ENCODE measurements around the gene MAGEA10. TPM values are rescaled to one million over a fixed set of nuclear protein-coding genes. Genes with fewer than 3 reads are reported as not detected.
"Not testable (repeated sequence)": the region's sequence is repeated elsewhere in the genome, so short reads cannot be mapped to it uniquely, and the experiment has no call there.

MAGEA10 gene
- total RNA-seq: not detected
- polyA plus RNA-seq: not detected
- long read RNA-seq, donor 1: 0 reads
- long read RNA-seq, donor 2: 0 reads
- long read RNA-seq, donor 3: 0 reads
- long read RNA-seq, donor 4: 0 reads
- long read RNA-seq, donor 5: 0 reads
- long read RNA-seq, donor 6: 0 reads
- long read RNA-seq, donor 7: 0 reads
- long read RNA-seq, donor 8: 0 reads
- long read RNA-seq, donor 9: 0 reads
- long read RNA-seq, donor 10: 0 reads

DNA sequence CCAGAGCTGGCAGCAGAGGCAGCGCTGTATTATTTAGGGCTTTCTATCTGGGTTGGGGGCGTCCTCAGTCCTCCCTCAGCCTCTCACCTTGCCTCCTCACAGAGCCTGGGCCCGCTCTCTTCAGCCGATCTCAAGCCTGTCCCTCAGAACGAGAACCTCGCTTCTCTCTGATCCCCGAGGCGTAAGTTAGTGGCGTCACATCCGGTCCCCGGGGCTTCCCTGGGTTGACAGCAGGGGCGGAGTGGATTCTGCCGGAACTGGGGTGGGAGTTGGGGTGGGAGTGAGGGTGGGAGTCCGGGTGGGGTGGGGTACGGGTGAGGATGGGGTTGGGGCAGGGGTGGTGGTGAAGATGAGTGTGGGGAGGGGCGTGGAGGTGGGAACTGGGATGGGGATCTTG is at the start of gene MAGEA10:
MAGEA10 (minus strand) TSS at position 190 of the 397 bp plus-strand sequence. CDS start 2,957 bp downstream, outside the sequence.
- no peaks in the 10 kb centered on the region for H3K27me3 ChIP-seq
- no peak for DNase-seq
- intact Hi-C loops (cut with DNase I): no loop called here
- TF ChIP-seq, protein P1, sequence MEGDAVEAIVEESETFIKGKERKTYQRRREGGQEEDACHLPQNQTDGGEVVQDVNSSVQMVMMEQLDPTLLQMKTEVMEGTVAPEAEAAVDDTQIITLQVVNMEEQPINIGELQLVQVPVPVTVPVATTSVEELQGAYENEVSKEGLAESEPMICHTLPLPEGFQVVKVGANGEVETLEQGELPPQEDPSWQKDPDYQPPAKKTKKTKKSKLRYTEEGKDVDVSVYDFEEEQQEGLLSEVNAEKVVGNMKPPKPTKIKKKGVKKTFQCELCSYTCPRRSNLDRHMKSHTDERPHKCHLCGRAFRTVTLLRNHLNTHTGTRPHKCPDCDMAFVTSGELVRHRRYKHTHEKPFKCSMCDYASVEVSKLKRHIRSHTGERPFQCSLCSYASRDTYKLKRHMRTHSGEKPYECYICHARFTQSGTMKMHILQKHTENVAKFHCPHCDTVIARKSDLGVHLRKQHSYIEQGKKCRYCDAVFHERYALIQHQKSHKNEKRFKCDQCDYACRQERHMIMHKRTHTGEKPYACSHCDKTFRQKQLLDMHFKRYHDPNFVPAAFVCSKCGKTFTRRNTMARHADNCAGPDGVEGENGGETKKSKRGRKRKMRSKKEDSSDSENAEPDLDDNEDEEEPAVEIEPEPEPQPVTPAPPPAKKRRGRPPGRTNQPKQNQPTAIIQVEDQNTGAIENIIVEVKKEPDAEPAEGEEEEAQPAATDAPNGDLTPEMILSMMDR (IDR thresholded peaks at IDR 0.05): no peak
- no peak for TF ChIP-seq POLR2A (IDR thresholded peaks at IDR 0.05)
- H3K4me3 ChIP-seq: no peak within 1 kb of the TSS
- H3K36me3 ChIP-seq (replicated peaks in 1 of 2): no peaks in the 10 kb centered on the region
- WGBS, 4 donors: 91 to 100% (median 92%) methylated on average over 1 to 16 of the region's 16 CpGs
- H3K27ac ChIP-seq: no peak within 1 kb of the TSS
- no peaks in the 10 kb centered on the region for H3K9me3 ChIP-seq (replicated peaks in 1 of 3)
- no peaks in the 10 kb centered on the region for H3K4me1 ChIP-seq (replicated peaks in 1 of 2)

DNA sequence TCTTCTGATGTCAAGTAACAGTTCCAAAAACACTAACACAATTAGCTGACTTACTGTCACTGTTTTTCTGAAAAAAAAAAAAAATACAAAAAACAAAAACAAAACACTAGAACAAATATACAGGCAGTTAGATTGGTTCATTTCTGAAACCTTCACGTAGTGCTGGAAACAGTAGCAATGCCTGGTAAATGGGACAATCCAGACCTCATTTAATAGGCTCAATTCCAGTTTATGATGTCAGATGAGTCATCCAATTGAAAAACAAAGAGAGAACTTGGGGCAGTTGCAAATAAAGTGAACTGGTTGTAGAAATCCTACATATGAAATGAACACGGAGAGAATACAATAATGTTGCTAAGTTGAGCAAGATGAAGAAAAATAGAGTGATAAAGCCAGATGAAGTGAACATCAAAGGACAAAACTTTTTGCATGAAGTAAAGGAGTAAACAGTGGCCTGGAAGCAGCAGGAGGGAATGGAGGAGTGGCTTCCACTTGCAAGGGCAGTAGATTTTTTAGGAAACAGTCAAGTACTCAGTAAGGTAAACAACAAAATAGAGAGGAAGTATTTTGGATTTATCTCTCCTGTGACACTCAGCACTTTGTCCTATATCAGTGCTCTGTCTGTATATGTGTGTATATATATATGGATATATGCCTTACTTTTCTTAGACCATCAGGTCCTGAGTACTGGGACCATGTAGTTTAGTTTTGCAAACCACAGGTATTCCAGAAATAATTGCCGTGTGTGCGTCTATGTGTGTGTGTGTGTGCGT is 39.3 kb upstream of the MAGEA10 start:
- Histone ChIP-seq H3K9me3 (replicated peaks in 1 of 3) (no peaks in the 10 kb centered on the region), H3K27ac (no peak overlapping the region), H3K36me3 (replicated peaks in 1 of 2) (no peaks in the 10 kb centered on the region), H3K4me3 (no peak overlapping the region), H3K27me3 (no peaks in the 10 kb centered on the region), H3K4me1 (replicated peaks in 1 of 2) (no peaks in the 10 kb centered on the region)
- TF ChIP-seq POLR2A (IDR thresholded peaks at IDR 0.05): no peak
- TF ChIP-seq, protein P1 (IDR thresholded peaks at IDR 0.05): no peak
- no peak for DNase-seq
- intact Hi-C loops (cut with DNase I): no loop called here
- 64 to 83% (median 74%) methylated on average over 5 of the region's 5 CpGs for WGBS, 4 donors

DNA sequence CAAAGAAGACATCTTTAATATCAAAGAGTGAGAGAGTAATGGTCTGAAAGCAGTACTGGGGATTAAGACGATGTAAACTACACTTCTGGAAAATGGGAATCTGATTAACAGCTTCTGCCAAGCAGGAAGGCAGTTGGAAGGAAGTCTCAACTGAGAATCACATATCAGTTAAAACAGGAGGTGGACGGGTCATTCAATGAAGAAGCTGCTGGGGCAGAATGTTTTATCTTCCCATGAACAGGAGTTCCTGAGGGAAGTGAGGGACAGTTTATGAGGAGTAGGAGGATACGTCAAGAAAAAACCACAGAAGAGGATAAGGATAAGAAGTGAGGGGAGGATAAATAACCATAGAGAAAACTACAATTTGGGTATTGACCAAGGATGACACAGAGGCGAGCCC is 38.7 kb upstream of the MAGEA10 start:
- H3K4me3 ChIP-seq: no peak overlapping the region
- H3K36me3 ChIP-seq (replicated peaks in 1 of 2): no peaks in the 10 kb centered on the region
- H3K27me3 ChIP-seq: no peaks in the 10 kb centered on the region
- WGBS, 4 donors: 51 to 63% (median 60%) methylated on average over 4 of the region's 4 CpGs
- H3K27ac ChIP-seq: no peak overlapping the region
- intact Hi-C loops (cut with DNase I): no loop called here
- no peak for DNase-seq
- TF ChIP-seq POLR2A (IDR thresholded peaks at IDR 0.05): no peak
- TF ChIP-seq, protein P1 (IDR thresholded peaks at IDR 0.05): no peak
- no peaks in the 10 kb centered on the region for H3K9me3 ChIP-seq (replicated peaks in 1 of 3)
- H3K4me1 ChIP-seq (replicated peaks in 1 of 2): no peaks in the 10 kb centered on the region

DNA sequence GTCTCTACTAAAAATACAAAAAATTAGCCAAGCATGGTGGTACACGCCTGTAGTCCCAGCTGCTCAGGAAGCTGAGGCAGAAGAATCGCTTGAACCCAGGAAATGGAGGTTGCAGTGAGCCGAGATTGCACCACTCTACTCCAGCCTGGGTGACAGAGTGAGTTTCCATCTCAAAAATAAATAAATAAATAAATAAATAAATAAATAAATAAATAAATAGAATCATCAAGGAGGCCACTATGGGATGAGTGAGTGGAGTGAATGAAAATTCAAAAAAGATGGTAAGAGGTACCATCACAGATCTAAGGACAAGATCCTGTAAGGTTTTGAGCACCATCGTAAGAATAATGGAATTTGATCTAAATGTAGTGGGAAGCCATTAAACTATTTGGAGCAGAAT is 37.5 kb upstream of the MAGEA10 start:
- H3K4me1 ChIP-seq (replicated peaks in 1 of 2); DNase-seq; H3K9me3 ChIP-seq (replicated peaks in 1 of 3); H3K27me3 ChIP-seq; H3K4me3 ChIP-seq; intact Hi-C loops (cut with DNase I); H3K27ac ChIP-seq; H3K36me3 ChIP-seq (replicated peaks in 1 of 2): not testable (repeated sequence)
- WGBS, 4 donors: 76 to 83% (median 79%) methylated on average over 4 of the region's 4 CpGs

DNA sequence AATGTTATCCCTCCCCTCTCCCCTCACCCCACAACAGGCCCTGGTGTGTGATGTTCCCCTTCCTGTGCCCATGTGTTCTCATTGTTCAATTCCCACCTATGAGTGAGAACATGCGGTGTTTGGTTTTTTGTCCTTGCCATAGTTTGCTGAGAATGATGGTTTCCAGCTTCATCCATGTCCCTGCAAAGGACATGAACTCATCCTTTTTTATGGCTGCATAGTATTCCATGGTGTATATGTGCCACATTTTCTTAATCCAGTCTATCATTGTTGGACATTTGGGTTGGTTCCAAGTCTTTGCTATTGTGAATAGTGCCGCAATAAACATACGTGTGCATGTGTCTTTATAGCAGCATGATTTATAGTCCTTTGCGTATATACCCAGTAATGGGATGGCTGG is 35.5 kb upstream of the MAGEA10 start:
- H3K36me3 ChIP-seq (replicated peaks in 1 of 2); H3K27me3 ChIP-seq; H3K4me3 ChIP-seq; H3K4me1 ChIP-seq (replicated peaks in 1 of 2); H3K9me3 ChIP-seq (replicated peaks in 1 of 3); intact Hi-C loops (cut with DNase I); DNase-seq; H3K27ac ChIP-seq: not testable (repeated sequence)
- WGBS, 4 donors: 92 to 100% (median 100%) methylated on average over 1 of the region's 4 CpGs; no CpG with 5 or more reads in 1 of the 4 donors

All from adrenal gland (tissue), 19 donors.